GM19467 (cell line): ENCODE data around the gene CABLES1.
"Not testable (repeated sequence)": the region's sequence is repeated elsewhere in the genome, so short reads cannot be mapped to it uniquely, and the experiment has no call there.

Experiments
- ATAC-seq: cut with Tn5 transposase; IDR thresholded peaks from one replicate; pipeline ENCODE4 v1.9.1; 2021; ENCODE audit warnings: mild to moderate bottlenecking, moderate library complexity; ENCODE audit not compliant: unreplicated experiment

CABLES1 gene

GRCh38 chr18:23281626-23282436, 146.5 kb downstream of the CABLES1 start:
- no peak for ATAC-seq

- ATAC-seq = no peak
These were observed 147.1 kb downstream of the CABLES1 start for GRCh38 chr18:23282437-23282781.

GRCh38 chr18:23283916-23284430, 148.7 kb downstream of the CABLES1 start:
- ATAC-seq = peak; percentile 78

- ATAC-seq = no peak
These were observed 149.3 kb downstream of the CABLES1 start for GRCh38 chr18:23284629-23285028.

GRCh38 chr18:23285581-23285980, 150.3 kb downstream of the CABLES1 start:
- ATAC-seq = not testable (repeated sequence)

- ATAC-seq = no peak
These were observed 156.3 kb downstream of the CABLES1 start for GRCh38 chr18:23291456-23292205.

- no peak for ATAC-seq
These were observed 165.0 kb downstream of the CABLES1 start for GRCh38 chr18:23300231-23300805.

GRCh38 chr18:23301972-23302371, 166.7 kb downstream of the CABLES1 start:
- no peak for ATAC-seq

GRCh38 chr18:23302511-23302850, 167.2 kb downstream of the CABLES1 start:
- ATAC-seq = no peak

- ATAC-seq = no peak
These were observed 167.7 kb downstream of the CABLES1 start for GRCh38 chr18:23302851-23303527.

GRCh38 chr18:23306822-23307221, 171.5 kb downstream of the CABLES1 start:
- ATAC-seq = peak; percentile 73

- peak; percentile 49 for ATAC-seq
These were observed 172.4 kb downstream of the CABLES1 start for GRCh38 chr18:23307567-23308295.
